Mesodermal cell (in vitro differentiated cells): ENCODE results near the gene FAM193B. TPM values are rescaled to one million over a fixed set of nuclear protein-coding genes. Genes with fewer than 3 reads are reported as not detected.
A peak's percentile ranks its signal among the peaks of the same experiment; 100 is the strongest.

Experiments used
- H3K27ac ChIP-seq: 2 replicates; pipeline ENCODE4 v1.7.0; 2013; ENCODE audit warnings: mild to moderate bottlenecking, low read depth, low read length, moderate library complexity; ENCODE audit not compliant: severe bottlenecking
- H3K36me3 ChIP-seq: 2 replicates; pipeline ENCODE4 v1.7.1; 2013; ENCODE audit warnings: mild to moderate bottlenecking, low read length, moderate library complexity; ENCODE audit not compliant: control insufficient read depth, insufficient read depth
- H3K4me1 ChIP-seq: one replicate; pipeline ENCODE4 v1.7.1; 2013; ENCODE audit warnings: mild to moderate bottlenecking, low read length; ENCODE audit not compliant: insufficient read depth, control insufficient read depth, poor library complexity, severe bottlenecking
- H3K4me3 ChIP-seq: 2 replicates; pipeline ENCODE4 v1.7.0; 2013; ENCODE audit warnings: low read length, control low read depth, mild to moderate bottlenecking; ENCODE audit not compliant: insufficient read depth, poor library complexity, severe bottlenecking; ENCODE audit errors: extremely low read depth
- H3K9me3 ChIP-seq: 2 replicates; pipeline ENCODE4 v1.7.1; 2013; ENCODE audit warnings: mild to moderate bottlenecking, low read length, moderate library complexity; ENCODE audit not compliant: control insufficient read depth
- WGBS, 2 experiments: methylation state at CpG; one replicate each; pipeline ENCODE4 v1.1.5; 2013; ENCODE audit warnings: missing lambda C conversion rate in 2 of 2; ENCODE audit not compliant: insufficient coverage in 2 of 2; 5-methylcytosine and 5-hydroxymethylcytosine counted together
- polyA plus RNA-seq, 2 experiments: library from polyadenylated mRNA; stranded (reverse); fragments of 50-300 nt; gene quantifications; one replicate each; pipeline ENCODE4 v1.2.3, GENCODE V29; 2013

Gene FAM193B
- polyA plus RNA-seq (2013, experiment 1 of 2), result 84.5 TPM
- 80.8 TPM for polyA plus RNA-seq (2013, experiment 2 of 2)

DNA sequence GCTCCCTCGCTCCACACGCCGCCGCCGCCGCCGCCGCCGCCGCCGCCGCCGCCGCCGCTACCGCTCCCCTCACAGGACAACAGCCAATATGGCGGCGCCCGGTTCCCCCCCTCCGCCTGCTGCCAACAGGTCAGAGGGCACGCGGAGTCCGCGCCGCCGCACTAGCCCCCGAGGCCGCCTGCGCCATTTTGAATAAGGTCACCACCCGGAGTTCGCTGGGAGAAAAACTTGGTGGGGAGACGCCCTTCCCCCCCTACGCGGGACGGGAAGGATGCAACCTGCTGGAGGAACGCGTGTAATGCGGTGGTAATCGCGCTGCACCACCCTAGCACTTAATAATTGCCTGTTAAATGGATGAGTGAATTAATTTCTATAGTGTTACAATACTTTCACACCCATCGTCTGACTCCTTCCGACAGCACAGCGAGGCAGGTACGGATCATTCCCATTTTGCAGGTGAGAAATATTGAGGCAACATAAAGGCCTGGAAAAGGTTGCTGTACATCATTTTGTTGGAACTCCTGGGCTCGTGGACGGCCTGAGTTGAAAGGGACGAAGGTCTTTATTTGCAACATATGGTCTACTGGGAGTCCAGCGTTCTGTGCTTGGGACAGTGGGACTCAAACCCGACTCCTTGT is at the start of gene FAM193B:
TSS of gene FAM193B (minus strand) at position 90 of the 638 bp plus-strand sequence. CDS start 105 bp downstream, outside the sequence.
- 34 to 66% methylated on average over 10 to 17 of the region's 49 CpGs for WGBS, 2 experiments
- H3K9me3 ChIP-seq, result no peaks in the 10 kb centered on the region

GRCh38 chr5:177604116-177604521 is 49.8 kb upstream of the FAM193B start:
- Histone ChIP-seq H3K4me1 (peaks cover 8% of the 10 kb centered on the region), H3K9me3 (no peaks in the 10 kb centered on the region), H3K4me3 (no peak overlapping the region), H3K36me3 (peaks cover 33% of the 10 kb centered on the region), H3K27ac (no peak overlapping the region)
- WGBS, 2 experiments, result 93 to 97% methylated on average over 27 of the region's 27 CpGs

More for the DNA sequence above, at the start of gene FAM193B:
- Histone ChIP-seq H3K4me1 (peaks cover 8% of the 10 kb centered on the region), H3K27ac (peak within 1 kb of the TSS; percentile 16), H3K4me3 (peak within 1 kb of the TSS; percentile 97), H3K36me3 (peaks cover 27% of the 10 kb centered on the region)

DNA sequence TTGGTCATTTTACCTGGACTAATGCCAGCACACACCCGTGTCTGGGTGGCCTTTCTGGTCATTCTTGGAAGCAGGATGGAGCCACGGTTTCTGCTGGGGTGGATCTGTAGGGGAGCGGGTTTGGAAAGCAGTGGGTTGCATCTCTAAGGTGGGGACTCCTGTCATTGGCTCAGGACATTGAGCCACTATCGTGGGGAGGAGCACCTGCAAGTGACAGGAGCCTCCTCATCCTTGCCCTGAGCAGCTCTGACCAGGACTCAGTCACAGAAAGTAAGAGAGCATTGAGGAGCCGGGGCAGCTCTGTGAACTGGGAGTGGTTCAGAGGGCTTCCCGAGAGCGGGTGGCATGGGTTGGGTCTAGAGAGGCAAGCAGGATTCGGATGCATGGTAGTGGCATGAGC is 49.3 kb upstream of the FAM193B start:
- Histone ChIP-seq H3K4me1 (peaks cover 8% of the 10 kb centered on the region), H3K36me3 (peaks cover 28% of the 10 kb centered on the region), H3K4me3 (no peak overlapping the region), H3K27ac (no peak overlapping the region), H3K9me3 (no peaks in the 10 kb centered on the region)
- 88 to 92% methylated on average over 8 of the region's 8 CpGs for WGBS, 2 experiments

DNA sequence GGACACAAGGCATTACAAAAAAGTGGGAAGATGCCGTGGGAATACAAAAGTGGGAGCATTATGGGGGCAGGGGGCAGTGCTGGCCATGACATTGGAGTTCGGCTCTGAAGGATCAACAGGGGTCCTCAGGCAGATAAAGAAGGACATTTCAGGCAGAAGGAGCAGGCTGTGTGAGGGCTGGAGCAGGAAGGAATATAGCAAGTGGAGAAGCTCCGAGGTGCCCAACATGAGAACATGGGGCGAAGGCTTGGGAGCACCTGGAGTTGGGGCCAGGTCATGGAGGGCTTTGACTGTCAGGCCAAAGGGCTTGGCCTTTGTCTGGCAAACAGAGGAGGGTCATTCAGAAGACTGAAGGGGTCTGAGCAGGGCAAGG is 48.1 kb upstream of the FAM193B start:
- H3K36me3 ChIP-seq, result peaks cover 21% of the 10 kb centered on the region
- H3K27ac ChIP-seq, result no peak overlapping the region
- WGBS, 2 experiments, result 94 to 100% methylated on average over 4 of the region's 4 CpGs
- H3K4me1 ChIP-seq, result peaks cover 8% of the 10 kb centered on the region
- no peak overlapping the region for H3K4me3 ChIP-seq
- H3K9me3 ChIP-seq, result no peaks in the 10 kb centered on the region

- Histone ChIP-seq H3K36me3 (peaks cover 24% of the 10 kb centered on the region), H3K27ac (no peak overlapping the region), H3K9me3 (no peaks in the 10 kb centered on the region), H3K4me1 (peaks cover 8% of the 10 kb centered on the region), H3K4me3 (no peak overlapping the region)
- WGBS, 2 experiments, result 91 to 96% methylated on average over 6 to 11 of the region's 13 CpGs
Observed at GRCh38 chr5:177601577-177602457, 47.5 kb upstream of the FAM193B start.

DNA sequence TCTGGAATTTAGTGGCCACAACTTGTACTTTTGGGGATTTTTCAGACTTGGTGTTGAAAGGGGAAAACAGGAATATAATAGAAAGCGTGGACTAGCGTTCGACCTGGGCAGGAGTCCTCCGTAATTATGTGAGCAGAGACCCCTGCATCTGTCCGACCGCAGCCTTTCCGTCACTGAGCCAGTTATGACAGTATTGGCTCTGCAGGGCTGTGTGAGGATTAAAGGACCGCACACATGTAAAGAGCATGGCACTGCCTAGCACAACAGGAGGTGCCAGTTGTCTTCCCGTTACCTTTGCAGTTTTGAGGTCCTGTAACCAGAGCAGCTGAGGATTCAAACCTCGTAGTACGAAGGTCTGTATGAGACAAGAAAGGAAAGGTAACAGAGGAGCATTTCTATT is 46.8 kb upstream of the FAM193B start:
- Histone ChIP-seq H3K27ac (no peak overlapping the region), H3K4me1 (peaks cover 8% of the 10 kb centered on the region), H3K36me3 (peaks cover 24% of the 10 kb centered on the region), H3K9me3 (no peaks in the 10 kb centered on the region), H3K4me3 (peak overlapping the region; percentile 83)
- WGBS, 2 experiments, result 94 to 98% methylated on average over 11 of the region's 11 CpGs

GRCh38 chr5:177600508-177601018 is 46.2 kb upstream of the FAM193B start:
- Histone ChIP-seq H3K4me3 (peak overlapping the region; percentile 83), H3K36me3 (peaks cover 24% of the 10 kb centered on the region), H3K9me3 (no peaks in the 10 kb centered on the region), H3K4me1 (peaks cover 8% of the 10 kb centered on the region), H3K27ac (peak overlapping the region; percentile 73)
- WGBS, 2 experiments, result 19 to 21% methylated on average over 14 to 15 of the region's 16 CpGs

- Histone ChIP-seq H3K4me3 (peak within 1 kb of the TSS; percentile 83), H3K27ac (peak within 1 kb of the TSS; percentile 73)
Observed at GRCh38 chr5:177599731-177600507, 45.6 kb upstream of the FAM193B start, which contains the start of gene B4GALT7. Gene B4GALT7 (plus strand): TSS chr5:177600132. CDS start chr5:177600211, 79 bp downstream.

DNA sequence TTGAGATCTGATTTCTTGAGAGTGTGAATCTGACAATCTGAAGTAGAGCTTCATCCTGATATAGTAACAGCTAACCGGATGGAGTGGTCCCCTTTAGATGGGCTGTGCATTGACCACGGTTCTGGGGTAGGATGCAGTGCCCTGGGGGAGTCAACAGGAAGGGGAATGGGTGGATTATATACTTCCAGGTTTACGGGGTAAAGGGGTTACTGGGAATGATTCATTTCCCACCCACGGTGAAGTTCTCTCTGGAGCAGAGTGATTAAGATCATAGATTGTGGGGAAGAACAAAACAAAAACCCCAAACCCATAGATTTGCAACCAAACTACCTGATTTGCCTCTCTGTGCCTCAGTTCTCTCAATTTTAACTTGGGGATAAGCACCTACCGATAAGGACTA is 44.1 kb upstream of the FAM193B start:
- Histone ChIP-seq H3K36me3 (peaks cover 37% of the 10 kb centered on the region), H3K9me3 (no peaks in the 10 kb centered on the region), H3K4me3 (no peak overlapping the region), H3K27ac (no peak overlapping the region), H3K4me1 (peaks cover 8% of the 10 kb centered on the region)
- WGBS, 2 experiments, result 66 to 90% methylated on average over 1 to 2 of the region's 5 CpGs

More at GRCh38 chr5:177599731-177600507, 45.6 kb upstream of the FAM193B start, which contains the start of gene B4GALT7:
- Histone ChIP-seq H3K4me1 (peaks cover 8% of the 10 kb centered on the region), H3K9me3 (no peaks in the 10 kb centered on the region), H3K36me3 (peaks cover 26% of the 10 kb centered on the region)
- WGBS, 2 experiments, result 0 to 1% methylated on average over 69 to 80 of the region's 86 CpGs

GRCh38 chr5:177596775-177597238 is 42.4 kb upstream of the FAM193B start:
- H3K36me3 ChIP-seq, result peaks cover 44% of the 10 kb centered on the region
- H3K4me1 ChIP-seq, result peaks cover 5% of the 10 kb centered on the region

More at GRCh38 chr5:177596775-177597238, 42.4 kb upstream of the FAM193B start:
- no peak overlapping the region for H3K27ac ChIP-seq
- H3K4me3 ChIP-seq, result no peak overlapping the region
- no CpG with 5 or more reads among the region's 2 CpGs for WGBS, 2 experiments
- no peaks in the 10 kb centered on the region for H3K9me3 ChIP-seq
